ENCODE measurements around the gene REPS1.
"Not testable (repeated sequence)": the region's sequence is repeated elsewhere in the genome, so short reads cannot be mapped to it uniquely, and the experiment has no call there.

REPS1 gene

DNA sequence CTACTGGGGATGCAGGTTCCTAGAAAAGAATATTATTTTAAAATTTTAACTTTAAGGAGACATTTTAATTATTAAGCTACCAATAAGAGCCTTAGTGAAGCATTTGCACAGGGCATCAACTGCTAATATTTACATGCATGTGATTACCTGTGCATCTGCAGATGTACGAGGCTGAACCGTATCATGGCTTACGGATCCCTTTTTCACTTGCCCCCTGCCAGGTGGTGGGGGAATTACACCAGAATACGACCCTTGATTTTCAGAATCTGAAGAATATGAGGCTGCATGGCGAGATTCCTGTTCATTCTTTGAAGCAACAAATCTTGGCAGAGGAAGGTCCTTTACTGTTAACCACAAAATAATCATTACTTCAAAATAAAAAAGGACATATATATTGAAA lies 42.7 kb downstream of the REPS1 start:
- H3K4me1 ChIP-seq (ENCODE audit: control insufficient read depth in 1 of 2, insufficient read depth in 1 of 2, low read depth in 1 of 2, low read length in 1 of 2), result no peaks in the 10 kb centered on the region
- H3K27ac ChIP-seq, result no peak overlapping the region

DNA sequence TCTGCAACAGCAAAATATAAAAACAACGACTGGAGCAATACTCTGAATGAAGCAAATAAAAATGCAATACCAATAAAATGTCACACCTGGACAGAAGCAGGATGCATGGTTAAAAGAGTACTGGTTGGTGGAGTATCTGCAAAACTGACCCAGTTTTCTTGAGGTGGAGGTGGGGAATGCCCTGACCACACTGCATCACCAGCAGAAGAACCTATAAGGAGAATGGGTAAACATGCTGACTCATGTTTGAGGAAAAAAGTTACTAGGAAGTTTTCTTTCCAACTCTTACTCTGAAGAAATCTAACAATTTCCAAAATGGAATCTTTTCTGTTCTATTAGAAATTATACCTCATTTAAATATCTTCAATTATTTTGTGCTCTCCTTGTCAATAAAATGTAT lies 43.6 kb downstream of the REPS1 start:
- TF ChIP-seq, protein P1, sequence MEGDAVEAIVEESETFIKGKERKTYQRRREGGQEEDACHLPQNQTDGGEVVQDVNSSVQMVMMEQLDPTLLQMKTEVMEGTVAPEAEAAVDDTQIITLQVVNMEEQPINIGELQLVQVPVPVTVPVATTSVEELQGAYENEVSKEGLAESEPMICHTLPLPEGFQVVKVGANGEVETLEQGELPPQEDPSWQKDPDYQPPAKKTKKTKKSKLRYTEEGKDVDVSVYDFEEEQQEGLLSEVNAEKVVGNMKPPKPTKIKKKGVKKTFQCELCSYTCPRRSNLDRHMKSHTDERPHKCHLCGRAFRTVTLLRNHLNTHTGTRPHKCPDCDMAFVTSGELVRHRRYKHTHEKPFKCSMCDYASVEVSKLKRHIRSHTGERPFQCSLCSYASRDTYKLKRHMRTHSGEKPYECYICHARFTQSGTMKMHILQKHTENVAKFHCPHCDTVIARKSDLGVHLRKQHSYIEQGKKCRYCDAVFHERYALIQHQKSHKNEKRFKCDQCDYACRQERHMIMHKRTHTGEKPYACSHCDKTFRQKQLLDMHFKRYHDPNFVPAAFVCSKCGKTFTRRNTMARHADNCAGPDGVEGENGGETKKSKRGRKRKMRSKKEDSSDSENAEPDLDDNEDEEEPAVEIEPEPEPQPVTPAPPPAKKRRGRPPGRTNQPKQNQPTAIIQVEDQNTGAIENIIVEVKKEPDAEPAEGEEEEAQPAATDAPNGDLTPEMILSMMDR (IDR thresholded peaks at IDR 0.05), result no peak
- no peaks in the 10 kb centered on the region for H3K9me3 ChIP-seq
- peaks cover 33% of the 10 kb centered on the region for H3K36me3 ChIP-seq
- H3K27ac ChIP-seq, result no peak overlapping the region
- no peaks in the 10 kb centered on the region for H3K27me3 ChIP-seq
- H3K4me3 ChIP-seq (ENCODE audit: low read depth in 1 of 2, low read length in 1 of 2), result no peak overlapping the region
- H3K4me1 ChIP-seq (ENCODE audit: control insufficient read depth in 1 of 2, insufficient read depth in 1 of 2, low read depth in 1 of 2, low read length in 1 of 2), result no peaks in the 10 kb centered on the region

More for the DNA sequence above, 42.7 kb downstream of the REPS1 start:
- Histone ChIP-seq H3K9me3 (no peaks in the 10 kb centered on the region), H3K36me3 (peaks cover 33% of the 10 kb centered on the region), H3K4me3 (ENCODE audit: low read depth in 1 of 2, low read length in 1 of 2) (no peak overlapping the region), H3K27me3 (no peaks in the 10 kb centered on the region)
- TF ChIP-seq, protein P1 (IDR thresholded peaks at IDR 0.05), result no peak

DNA sequence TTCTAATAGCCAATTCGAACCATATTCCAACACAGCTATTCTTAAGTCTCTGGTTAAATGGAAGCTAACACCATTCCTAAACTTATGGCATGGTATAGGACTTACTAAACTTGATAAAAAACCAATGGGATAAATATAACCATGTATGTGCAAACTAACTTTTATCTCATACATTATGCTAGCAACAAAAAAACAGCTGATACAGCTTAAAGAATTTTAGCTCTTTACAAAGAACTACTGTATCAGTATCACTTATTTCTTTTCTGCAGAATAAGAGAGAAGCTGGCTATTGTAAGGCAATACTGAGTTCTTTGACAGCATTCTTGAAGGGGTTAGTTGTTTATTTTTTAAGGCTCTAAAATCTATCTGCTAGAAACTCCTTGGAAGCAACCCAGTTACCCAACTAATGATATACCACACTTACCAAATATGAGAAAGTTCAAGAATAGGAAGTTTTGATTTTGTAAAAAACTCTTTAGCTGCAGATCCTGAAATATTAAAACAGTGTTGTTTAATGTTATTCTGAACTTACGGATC lies 44.9 kb downstream of the REPS1 start:
- Histone ChIP-seq H3K27me3 (no peaks in the 10 kb centered on the region), H3K9me3 (no peaks in the 10 kb centered on the region), H3K36me3 (peaks cover 33% of the 10 kb centered on the region), H3K4me3 (ENCODE audit: low read depth in 1 of 2, low read length in 1 of 2) (no peak overlapping the region), H3K4me1 (ENCODE audit: control insufficient read depth in 1 of 2, insufficient read depth in 1 of 2, low read depth in 1 of 2, low read length in 1 of 2) (no peaks in the 10 kb centered on the region), H3K27ac (no peak overlapping the region)
- TF ChIP-seq, protein P1 (IDR thresholded peaks at IDR 0.05), result no peak

DNA sequence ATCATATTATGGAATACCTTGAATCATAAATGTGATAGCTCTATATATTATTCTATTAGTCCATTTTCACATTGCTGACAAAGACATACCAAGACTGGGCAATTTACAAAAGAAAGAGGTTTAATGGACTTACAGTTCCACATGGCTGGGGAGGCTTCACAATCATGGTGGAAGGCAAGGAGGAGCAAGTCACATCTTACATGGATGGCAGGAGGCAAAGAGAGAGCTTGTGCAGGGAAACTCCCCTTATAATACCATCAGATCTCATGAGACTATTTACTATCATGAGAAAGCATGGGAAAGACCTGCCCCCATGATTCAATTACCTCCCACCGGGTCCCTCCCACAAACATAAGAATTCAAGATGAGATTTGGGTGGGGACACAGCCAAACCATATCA lies 51.2 kb downstream of the REPS1 start:
- peaks cover 16% of the 10 kb centered on the region for H3K36me3 ChIP-seq
- not testable (repeated sequence) for H3K27me3 ChIP-seq; H3K27ac ChIP-seq; H3K4me3 ChIP-seq (ENCODE audit: low read depth in 1 of 2, low read length in 1 of 2); H3K4me1 ChIP-seq (ENCODE audit: control insufficient read depth in 1 of 2, insufficient read depth in 1 of 2, low read depth in 1 of 2, low read length in 1 of 2); H3K9me3 ChIP-seq

DNA sequence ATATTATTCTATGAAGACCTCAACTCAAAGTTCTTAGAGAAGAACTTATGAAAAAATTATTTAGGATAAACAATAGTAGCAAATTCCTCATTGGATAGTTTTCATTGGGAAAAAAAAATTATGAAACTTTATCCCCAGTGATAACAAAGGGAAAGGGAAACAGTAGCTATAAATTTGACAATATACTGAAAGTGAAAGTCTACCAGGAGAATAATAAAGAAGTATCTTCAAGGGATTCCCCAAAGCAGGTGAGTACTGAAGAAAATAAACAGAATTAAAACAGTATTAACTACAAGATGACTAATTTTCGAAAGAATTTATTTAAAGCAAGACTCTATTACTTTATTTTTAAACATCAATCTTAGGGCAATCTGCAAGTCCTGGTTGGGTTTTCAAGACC lies 56.4 kb downstream of the REPS1 start:
- Histone ChIP-seq H3K9me3 (no peaks in the 10 kb centered on the region), H3K27ac (no peak overlapping the region), H3K4me3 (ENCODE audit: low read depth in 1 of 2, low read length in 1 of 2) (no peak overlapping the region), H3K36me3 (peaks cover 14% of the 10 kb centered on the region), H3K27me3 (no peaks in the 10 kb centered on the region), H3K4me1 (ENCODE audit: control insufficient read depth in 1 of 2, insufficient read depth in 1 of 2, low read depth in 1 of 2, low read length in 1 of 2) (no peaks in the 10 kb centered on the region)
- TF ChIP-seq, protein P1 (IDR thresholded peaks at IDR 0.05), result no peak

DNA sequence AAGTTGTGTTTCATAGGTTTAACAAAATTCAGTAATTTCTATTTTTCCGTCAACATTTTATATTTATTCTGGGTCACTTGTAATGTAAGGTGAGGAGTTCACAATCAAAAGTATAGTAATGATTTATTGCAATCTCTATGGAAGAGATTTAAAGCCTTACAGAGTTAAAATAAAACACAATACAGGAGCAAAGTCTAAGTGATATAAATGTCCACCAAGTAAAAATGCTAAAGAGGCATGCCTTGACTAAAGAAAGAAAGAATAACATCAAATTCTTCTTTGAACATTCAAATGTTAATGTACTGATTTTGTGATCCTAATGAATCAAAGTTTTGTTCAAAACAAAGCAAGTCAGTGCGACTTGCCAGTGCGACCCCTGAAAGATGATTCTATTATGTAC lies 61.5 kb downstream of the REPS1 start:
- no peaks in the 10 kb centered on the region for H3K27me3 ChIP-seq
- H3K36me3 ChIP-seq, result peaks cover 14% of the 10 kb centered on the region
- H3K4me3 ChIP-seq (ENCODE audit: low read depth in 1 of 2, low read length in 1 of 2), result no peak overlapping the region
- no peaks in the 10 kb centered on the region for H3K9me3 ChIP-seq
- TF ChIP-seq, protein P1 (IDR thresholded peaks at IDR 0.05), result no peak
- no peaks in the 10 kb centered on the region for H3K4me1 ChIP-seq (ENCODE audit: control insufficient read depth in 1 of 2, insufficient read depth in 1 of 2, low read depth in 1 of 2, low read length in 1 of 2)
- H3K27ac ChIP-seq, result no peak overlapping the region
